Measurements from ENCODE around the gene ZMAT5.

Gene ZMAT5

GRCh38 chr22:29726512-29727130 is 40.2 kb downstream of the ZMAT5 start:
- DNase-seq: no peak

- no peak for DNase-seq
Observed at GRCh38 chr22:29726106-29726505, 40.7 kb downstream of the ZMAT5 start.

- DNase-seq: no peak
Observed at GRCh38 chr22:29724843-29725242, 42.0 kb downstream of the ZMAT5 start.

GRCh38 chr22:29723766-29724165 is 43.0 kb downstream of the ZMAT5 start:
- DNase-seq: no peak

- DNase-seq: no peak
Observed at GRCh38 chr22:29722587-29722986, 44.2 kb downstream of the ZMAT5 start.

GRCh38 chr22:29722151-29722550 is 44.7 kb downstream of the ZMAT5 start:
- DNase-seq: no peak

- DNase-seq: no peak
Observed at GRCh38 chr22:29720811-29721323, 45.9 kb downstream of the ZMAT5 start.

- no peak for DNase-seq
Observed at GRCh38 chr22:29719899-29720645, 46.7 kb downstream of the ZMAT5 start, which contains the start of gene CABP7. CABP7 (plus strand) TSS chr22:29720003; CDS start chr22:29720425, 422 bp downstream.

GRCh38 chr22:29718949-29719898 is 47.6 kb downstream of the ZMAT5 start:
- DNase-seq: no peak

GRCh38 chr22:29717789-29718188 is 49.0 kb downstream of the ZMAT5 start:
- no peak for DNase-seq

- DNase-seq: no peak
Observed at GRCh38 chr22:29716814-29717545, 49.8 kb downstream of the ZMAT5 start.

- no peak for DNase-seq
Observed at GRCh38 chr22:29715705-29716104, 51.1 kb downstream of the ZMAT5 start.

- no peak for DNase-seq
Observed at GRCh38 chr22:29715240-29715639, 51.6 kb downstream of the ZMAT5 start.

GRCh38 chr22:29713156-29713727 is 53.6 kb downstream of the ZMAT5 start:
- DNase-seq: no peak

- no peak for DNase-seq
Observed at GRCh38 chr22:29712119-29712518, 54.7 kb downstream of the ZMAT5 start.

- no peak for DNase-seq
Observed at GRCh38 chr22:29710922-29711593, 55.7 kb downstream of the ZMAT5 start.

GRCh38 chr22:29710193-29710592 is 56.6 kb downstream of the ZMAT5 start:
- DNase-seq: no peak

GRCh38 chr22:29707471-29707870 is 59.3 kb downstream of the ZMAT5 start:
- no peak for DNase-seq

- DNase-seq: no peak
Observed at GRCh38 chr22:29707010-29707409, 59.8 kb downstream of the ZMAT5 start.

- no peak for DNase-seq
Observed at GRCh38 chr22:29706486-29706885, 60.3 kb downstream of the ZMAT5 start.

- no peak for DNase-seq
Observed at GRCh38 chr22:29705651-29706050, 61.2 kb downstream of the ZMAT5 start.
